WI38 (cell line): ENCODE data around the gene SLC17A8.
"Not testable (repeated sequence)": the region's sequence is repeated elsewhere in the genome, so short reads cannot be mapped to it uniquely, and the experiment has no call there.

Experiments used
- H3K4me3 ChIP-seq: 2 replicates; pipeline ENCODE4 v1.5.1; 2011; ENCODE audit warnings: low read depth, mild to moderate bottlenecking, control low read depth, low read length
- CTCF ChIP-seq: IDR thresholded peaks from 2 replicates; pipeline ENCODE4 v1.5.1; 2012; ENCODE audit warnings: low read depth, mild to moderate bottlenecking, control low read depth, low read length

Gene SLC17A8

GRCh38 chr12:100332852-100333251 lies 24.0 kb upstream of the SLC17A8 start:
- TF ChIP-seq CTCF = no peak

GRCh38 chr12:100337299-100337698 lies 19.6 kb upstream of the SLC17A8 start:
- H3K4me3 ChIP-seq = no peak overlapping the region
- no peak for TF ChIP-seq CTCF

More at GRCh38 chr12:100332852-100333251, 24.0 kb upstream of the SLC17A8 start:
- H3K4me3 ChIP-seq = no peak overlapping the region

- TF ChIP-seq CTCF = no peak
- H3K4me3 ChIP-seq = no peak overlapping the region
These were observed 19.1 kb upstream of the SLC17A8 start for GRCh38 chr12:100337727-100338126.

GRCh38 chr12:100339071-100339470 lies 17.8 kb upstream of the SLC17A8 start:
- TF ChIP-seq CTCF = no peak
- no peak overlapping the region for H3K4me3 ChIP-seq

- not testable (repeated sequence) for H3K4me3 ChIP-seq
These were observed 14.0 kb upstream of the SLC17A8 start for GRCh38 chr12:100342897-100343296.

GRCh38 chr12:100344351-100344750 lies 12.5 kb upstream of the SLC17A8 start:
- not testable (repeated sequence) for H3K4me3 ChIP-seq

- no peak overlapping the region for H3K4me3 ChIP-seq
- no peak for TF ChIP-seq CTCF
These were observed 11.7 kb upstream of the SLC17A8 start for GRCh38 chr12:100345020-100345767.

- no peak for TF ChIP-seq CTCF
These were observed 10.2 kb upstream of the SLC17A8 start for GRCh38 chr12:100346660-100347059.

More at GRCh38 chr12:100346660-100347059, 10.2 kb upstream of the SLC17A8 start:
- no peak overlapping the region for H3K4me3 ChIP-seq
